Measurements from ENCODE around the gene REEP1. TPM values are rescaled to one million over a fixed set of nuclear protein-coding genes. Genes with fewer than 3 reads are reported as not detected.
A peak's percentile ranks its signal among the peaks of the same experiment; 100 is the strongest.

Gene REEP1
- polyA plus RNA-seq, 2 of the 4 experiments (the other 2 are of a cell fraction), result 0.30 to 0.45 TPM

DNA sequence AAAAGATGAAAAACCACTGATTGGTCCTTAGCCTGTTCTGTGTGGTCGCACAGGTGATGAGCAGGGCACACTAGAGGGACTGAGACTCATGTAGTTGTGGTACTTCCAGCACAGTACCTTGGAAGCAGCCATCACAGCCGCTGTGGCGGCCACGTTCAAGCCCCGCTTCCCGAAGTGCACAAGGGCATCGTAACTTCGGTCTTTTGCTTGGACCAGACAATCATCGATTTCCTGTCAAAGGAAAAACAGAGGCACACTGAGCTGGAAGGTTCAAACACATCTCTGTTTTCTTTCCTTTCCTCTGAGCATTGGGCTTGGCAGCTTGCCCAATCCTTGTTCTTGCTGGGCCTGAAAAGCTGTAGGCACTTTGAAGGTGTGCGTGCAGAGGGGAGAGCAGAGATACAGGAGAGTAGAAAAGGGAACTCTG is 85.6 kb downstream of the REEP1 start (continued):
- TF ChIP-seq, protein P1, sequence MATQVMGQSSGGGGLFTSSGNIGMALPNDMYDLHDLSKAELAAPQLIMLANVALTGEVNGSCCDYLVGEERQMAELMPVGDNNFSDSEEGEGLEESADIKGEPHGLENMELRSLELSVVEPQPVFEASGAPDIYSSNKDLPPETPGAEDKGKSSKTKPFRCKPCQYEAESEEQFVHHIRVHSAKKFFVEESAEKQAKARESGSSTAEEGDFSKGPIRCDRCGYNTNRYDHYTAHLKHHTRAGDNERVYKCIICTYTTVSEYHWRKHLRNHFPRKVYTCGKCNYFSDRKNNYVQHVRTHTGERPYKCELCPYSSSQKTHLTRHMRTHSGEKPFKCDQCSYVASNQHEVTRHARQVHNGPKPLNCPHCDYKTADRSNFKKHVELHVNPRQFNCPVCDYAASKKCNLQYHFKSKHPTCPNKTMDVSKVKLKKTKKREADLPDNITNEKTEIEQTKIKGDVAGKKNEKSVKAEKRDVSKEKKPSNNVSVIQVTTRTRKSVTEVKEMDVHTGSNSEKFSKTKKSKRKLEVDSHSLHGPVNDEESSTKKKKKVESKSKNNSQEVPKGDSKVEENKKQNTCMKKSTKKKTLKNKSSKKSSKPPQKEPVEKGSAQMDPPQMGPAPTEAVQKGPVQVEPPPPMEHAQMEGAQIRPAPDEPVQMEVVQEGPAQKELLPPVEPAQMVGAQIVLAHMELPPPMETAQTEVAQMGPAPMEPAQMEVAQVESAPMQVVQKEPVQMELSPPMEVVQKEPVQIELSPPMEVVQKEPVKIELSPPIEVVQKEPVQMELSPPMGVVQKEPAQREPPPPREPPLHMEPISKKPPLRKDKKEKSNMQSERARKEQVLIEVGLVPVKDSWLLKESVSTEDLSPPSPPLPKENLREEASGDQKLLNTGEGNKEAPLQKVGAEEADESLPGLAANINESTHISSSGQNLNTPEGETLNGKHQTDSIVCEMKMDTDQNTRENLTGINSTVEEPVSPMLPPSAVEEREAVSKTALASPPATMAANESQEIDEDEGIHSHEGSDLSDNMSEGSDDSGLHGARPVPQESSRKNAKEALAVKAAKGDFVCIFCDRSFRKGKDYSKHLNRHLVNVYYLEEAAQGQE (IDR thresholded peaks at IDR 0.05), result no peak
- TF ChIP-seq, protein P2, sequence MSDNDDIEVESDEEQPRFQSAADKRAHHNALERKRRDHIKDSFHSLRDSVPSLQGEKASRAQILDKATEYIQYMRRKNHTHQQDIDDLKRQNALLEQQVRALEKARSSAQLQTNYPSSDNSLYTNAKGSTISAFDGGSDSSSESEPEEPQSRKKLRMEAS (IDR thresholded peaks at IDR 0.05), result no peak
- TF ChIP-seq, protein P3, sequence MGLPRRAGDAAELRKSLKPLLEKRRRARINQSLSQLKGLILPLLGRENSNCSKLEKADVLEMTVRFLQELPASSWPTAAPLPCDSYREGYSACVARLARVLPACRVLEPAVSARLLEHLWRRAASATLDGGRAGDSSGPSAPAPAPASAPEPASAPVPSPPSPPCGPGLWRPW (IDR thresholded peaks at IDR 0.05), result no peak
- TF ChIP-seq CHD2 (IDR thresholded peaks at IDR 0.05; ENCODE audit: low read length, partially characterized antibody) (no peak), EP300 (IDR thresholded peaks at IDR 0.05) (no peak)

DNA sequence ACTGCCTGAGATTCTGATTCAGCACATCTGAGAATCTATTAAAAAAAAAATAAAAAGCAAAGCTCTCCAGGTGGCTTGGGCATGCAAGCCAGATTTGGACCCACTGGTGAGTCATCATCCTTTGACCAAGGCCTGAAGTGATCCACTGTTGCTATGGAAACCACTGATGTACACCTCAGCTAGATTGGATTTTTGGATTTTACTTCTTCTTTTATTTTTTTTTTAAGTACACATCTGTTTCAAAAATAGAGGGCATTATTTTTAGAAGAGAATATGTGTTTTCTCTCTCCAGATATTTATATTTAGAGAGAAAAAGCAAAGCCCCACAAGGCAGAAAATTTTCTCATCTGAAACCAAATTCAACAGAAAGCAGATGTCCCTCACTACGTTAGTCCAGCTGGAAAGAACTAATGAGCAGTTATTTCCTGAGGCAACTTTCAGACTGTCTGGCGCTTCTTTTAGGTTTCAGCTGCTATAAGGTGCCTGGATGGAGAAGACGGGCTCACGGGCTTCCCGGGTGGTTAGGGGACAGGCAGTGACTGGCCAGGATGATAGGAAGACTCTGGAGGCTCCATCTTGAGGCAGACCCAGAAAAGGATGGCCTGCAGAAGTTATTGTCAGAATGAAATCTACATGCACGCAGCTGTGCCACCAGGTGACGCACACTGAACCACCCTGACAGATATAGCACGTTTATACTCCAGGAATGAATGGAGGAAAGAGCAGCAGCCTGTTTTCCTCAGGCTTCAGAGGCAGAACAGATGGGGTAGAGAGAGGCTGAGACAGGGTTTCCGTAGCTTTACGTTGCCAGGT is 87.6 kb downstream of the REEP1 start:
- TF ChIP-seq, protein P3 (IDR thresholded peaks at IDR 0.05), result no peak
- TF ChIP-seq, protein P4, sequence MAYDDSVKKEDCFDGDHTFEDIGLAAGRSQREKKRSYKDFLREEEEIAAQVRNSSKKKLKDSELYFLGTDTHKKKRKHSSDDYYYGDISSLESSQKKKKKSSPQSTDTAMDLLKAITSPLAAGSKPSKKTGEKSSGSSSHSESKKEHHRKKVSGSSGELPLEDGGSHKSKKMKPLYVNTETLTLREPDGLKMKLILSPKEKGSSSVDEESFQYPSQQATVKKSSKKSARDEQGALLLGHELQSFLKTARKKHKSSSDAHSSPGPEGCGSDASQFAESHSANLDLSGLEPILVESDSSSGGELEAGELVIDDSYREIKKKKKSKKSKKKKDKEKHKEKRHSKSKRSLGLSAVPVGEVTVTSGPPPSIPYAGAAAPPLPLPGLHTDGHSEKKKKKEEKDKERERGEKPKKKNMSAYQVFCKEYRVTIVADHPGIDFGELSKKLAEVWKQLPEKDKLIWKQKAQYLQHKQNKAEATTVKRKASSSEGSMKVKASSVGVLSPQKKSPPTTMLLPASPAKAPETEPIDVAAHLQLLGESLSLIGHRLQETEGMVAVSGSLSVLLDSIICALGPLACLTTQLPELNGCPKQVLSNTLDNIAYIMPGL (CRISPR knock-in tag; IDR thresholded peaks at IDR 0.05; ENCODE audit: borderline replicate concordance), result no peak
- TF ChIP-seq FOSL2 (IDR thresholded peaks at IDR 0.05) (no peak), FOSL2 (CRISPR knock-in tag; IDR thresholded peaks at IDR 0.05) (peak; percentile 50; the same call in 1 of the 2 replicates), HOXA7 (CRISPR knock-in tag; IDR thresholded peaks at IDR 0.05) (no peak), NR3C1 (IDR thresholded peaks at IDR 0.05) (no peak), RAD21 (conservative IDR thresholded peaks at IDR 0.05 in 1 of 2, IDR thresholded peaks at IDR 0.05 in 1 of 2) (peak; percentile 15 to 37; a peak in 2 of 5 replicates), TP53 (CRISPR knock-in tag; IDR thresholded peaks at IDR 0.05) (no peak), NPAS2 (CRISPR knock-in tag; IDR thresholded peaks at IDR 0.05; ENCODE audit: borderline replicate concordance) (no peak), EP300 (IDR thresholded peaks at IDR 0.05) (no peak)
- TF ChIP-seq, protein P5, sequence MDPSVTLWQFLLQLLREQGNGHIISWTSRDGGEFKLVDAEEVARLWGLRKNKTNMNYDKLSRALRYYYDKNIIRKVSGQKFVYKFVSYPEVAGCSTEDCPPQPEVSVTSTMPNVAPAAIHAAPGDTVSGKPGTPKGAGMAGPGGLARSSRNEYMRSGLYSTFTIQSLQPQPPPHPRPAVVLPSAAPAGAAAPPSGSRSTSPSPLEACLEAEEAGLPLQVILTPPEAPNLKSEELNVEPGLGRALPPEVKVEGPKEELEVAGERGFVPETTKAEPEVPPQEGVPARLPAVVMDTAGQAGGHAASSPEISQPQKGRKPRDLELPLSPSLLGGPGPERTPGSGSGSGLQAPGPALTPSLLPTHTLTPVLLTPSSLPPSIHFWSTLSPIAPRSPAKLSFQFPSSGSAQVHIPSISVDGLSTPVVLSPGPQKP (IDR thresholded peaks at IDR 0.05; ENCODE audit: low read depth, low read length), result no peak
- DNase-seq (ENCODE audit: low read depth in 1 of 2, low spot score in 1 of 2), result peak in 1 of 2 experiments; percentile 62
- H3K9me3 ChIP-seq, result no peaks in the 10 kb centered on the region
- peak; percentile 85 to 88 for ATAC-seq
- H3K27ac ChIP-seq, result no peak overlapping the region
- H3K4me2 ChIP-seq, result no peak overlapping the region
- FAIRE-seq, result no peak
- ChIA-PET POLR2A (interaction anchor here (0.6 kb wide), 1 partner anchor 44 kb away, joined by 3 read pairs; no protein-coding TSS in a partner anchor), CTCF (interaction anchor here (1.1 kb wide), 1 partner anchor 9 kb away, joined by 6 read pairs; no protein-coding TSS in a partner anchor)
- H3K4me3 ChIP-seq, result no peak overlapping the region
- no peaks in the 10 kb centered on the region for H3K4me1 ChIP-seq
- 49% methylated on average over 10 of the region's 10 CpGs for WGBS (ENCODE audit: missing lambda C conversion rate)
